HEK293T (cell line): ENCODE results near the gene BAMBI.

Experiments
- BHLHE40 ChIP-seq: fragments of 450-650 bp; IDR thresholded peaks from 2 replicates; pipeline ENCODE4 v1.6.1; 2016; ENCODE audit warnings: mild to moderate bottlenecking, moderate library complexity, borderline replicate concordance
- ELF4 ChIP-seq: fragments of 450-650 bp; IDR thresholded peaks from 2 replicates; pipeline ENCODE4 v1.6.1; 2017; ENCODE audit warnings: antibody characterized with exemption
- FOXA1 ChIP-seq: fragments of 450-650 bp; IDR thresholded peaks from 2 replicates; pipeline ENCODE4 v1.6.1; 2016; ENCODE audit warnings: mild to moderate bottlenecking
- FOXK2 ChIP-seq: fragments of 450-650 bp; IDR thresholded peaks from 2 replicates; pipeline ENCODE4 v1.6.1; 2016; ENCODE audit warnings: mild to moderate bottlenecking
- NFRKB ChIP-seq: fragments of 450-650 bp; IDR thresholded peaks from 2 replicates; pipeline ENCODE4 v1.6.1; 2016; ENCODE audit warnings: mild to moderate bottlenecking, moderate library complexity
- SP1 ChIP-seq: fragments of 450-650 bp; IDR thresholded peaks from 2 replicates; pipeline ENCODE4 v1.6.1; 2017
- SUZ12 ChIP-seq: fragments of 450-650 bp; IDR thresholded peaks from 2 replicates; pipeline ENCODE4 v1.6.1; 2016; ENCODE audit warnings: mild to moderate bottlenecking

DNA sequence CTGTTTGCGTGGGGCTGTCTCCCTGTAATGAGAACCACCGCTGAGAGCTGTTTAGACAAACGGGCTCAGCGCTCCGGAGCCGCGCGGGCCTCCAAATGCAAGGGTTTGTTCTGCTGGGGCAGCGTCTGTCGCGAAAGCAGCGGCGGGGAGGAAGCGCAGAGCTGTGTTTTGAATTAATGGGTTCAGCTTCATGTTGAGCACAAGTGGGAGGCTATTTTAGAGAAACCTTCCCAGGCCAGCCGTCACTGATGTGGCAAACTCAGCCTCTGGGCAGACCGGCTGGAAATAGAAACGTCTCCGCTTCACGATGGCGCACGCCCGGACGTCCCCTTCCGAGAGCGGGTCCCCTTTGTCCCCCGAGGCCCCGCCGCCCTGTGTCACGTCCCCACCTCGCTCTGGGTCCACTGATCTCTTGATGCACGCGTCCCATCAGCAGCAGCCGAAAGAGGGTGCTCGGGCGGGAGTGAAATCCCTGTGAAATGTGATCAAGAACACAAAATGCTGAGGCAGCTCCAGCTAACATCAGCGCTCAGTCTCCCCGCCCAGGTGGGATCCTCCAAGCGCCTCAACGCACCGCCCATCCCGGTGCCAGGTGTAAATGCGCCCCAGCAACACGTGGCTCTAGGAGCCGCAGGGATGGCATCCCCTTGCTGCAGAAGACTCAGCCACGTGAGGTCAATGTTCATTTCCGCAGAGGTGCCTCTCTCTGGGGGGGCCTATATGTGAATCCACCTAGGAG lies 44.9 kb downstream of the BAMBI start:
- TF ChIP-seq SUZ12 (no peak), FOXA1 (no peak), NFRKB (no peak), FOXK2 (no peak), BHLHE40 (no peak), SP1 (no peak), ELF4 (no peak)
